Adipocyte (in vitro differentiated cells): ENCODE data around the gene CCNT1.
"Not testable (repeated sequence)": the region's sequence is repeated elsewhere in the genome, so short reads cannot be mapped to it uniquely, and the experiment has no call there.

Experiments
- DNase-seq: peaks from one replicate; pipeline ENCODE4 v3.0.0-alpha.2; 2015; ENCODE audit warnings: low read depth
- H3K27me3 ChIP-seq: replicated peaks from 2 replicates; pipeline ENCODE4 v1.7.0; 2013; ENCODE audit warnings: mild to moderate bottlenecking, low read length, moderate library complexity; ENCODE audit not compliant: control insufficient read depth, insufficient read depth
- H3K36me3 ChIP-seq: 2 replicates; pipeline ENCODE4 v1.7.0; 2013; ENCODE audit warnings: low read length, mild to moderate bottlenecking, moderate library complexity; ENCODE audit not compliant: control insufficient read depth, insufficient read depth, severe bottlenecking
- H3K4me1 ChIP-seq: 2 replicates; pipeline ENCODE4 v1.7.0; 2013; ENCODE audit warnings: mild to moderate bottlenecking, low read length, moderate library complexity; ENCODE audit not compliant: control insufficient read depth, insufficient read depth
- H3K4me3 ChIP-seq: 2 replicates; pipeline ENCODE4 v1.7.0; 2013; ENCODE audit warnings: mild to moderate bottlenecking, low read length, moderate library complexity
- H3K9ac ChIP-seq: 2 replicates; pipeline ENCODE4 v1.7.0; 2013; ENCODE audit warnings: mild to moderate bottlenecking, low read length, moderate library complexity
- H3K9me3 ChIP-seq: 2 replicates; pipeline ENCODE4 v1.7.0; 2013; ENCODE audit warnings: mild to moderate bottlenecking, low read length, moderate library complexity; ENCODE audit not compliant: control insufficient read depth

Gene CCNT1

GRCh38 chr12:48680861-48681260 lies 35.6 kb downstream of the CCNT1 start:
- H3K27me3 ChIP-seq, result no peaks in the 10 kb centered on the region
- peaks cover 41% of the 10 kb centered on the region for H3K36me3 ChIP-seq
- peaks cover 41% of the 10 kb centered on the region for H3K4me1 ChIP-seq

GRCh38 chr12:48678551-48679185 lies 37.8 kb downstream of the CCNT1 start:
- H3K27me3 ChIP-seq, result no peaks in the 10 kb centered on the region
- peaks cover 41% of the 10 kb centered on the region for H3K4me1 ChIP-seq
- H3K36me3 ChIP-seq, result peaks cover 57% of the 10 kb centered on the region
- H3K9me3 ChIP-seq, result no peaks in the 10 kb centered on the region
- H3K9ac ChIP-seq, result no peak overlapping the region
- H3K4me3 ChIP-seq, result peak overlapping the region; percentile 92
- no peak for DNase-seq

More at GRCh38 chr12:48680861-48681260, 35.6 kb downstream of the CCNT1 start:
- Histone ChIP-seq H3K4me3 (peak overlapping the region; percentile 92), H3K9ac (peak overlapping the region; percentile 98), H3K9me3 (no peaks in the 10 kb centered on the region)
- no peak for DNase-seq

GRCh38 chr12:48671231-48671856 lies 45.2 kb downstream of the CCNT1 start:
- no peak overlapping the region for H3K9ac ChIP-seq
- no peaks in the 10 kb centered on the region for H3K27me3 ChIP-seq
- no peak overlapping the region for H3K4me3 ChIP-seq
- H3K36me3 ChIP-seq, result peaks cover 88% of the 10 kb centered on the region
- H3K4me1 ChIP-seq, result peaks cover 8% of the 10 kb centered on the region
- H3K9me3 ChIP-seq, result no peaks in the 10 kb centered on the region
- no peak for DNase-seq

- DNase-seq, result no peak
- no peak overlapping the region for H3K9ac ChIP-seq
- no peaks in the 10 kb centered on the region for H3K27me3 ChIP-seq
- no peak overlapping the region for H3K4me3 ChIP-seq
- H3K36me3 ChIP-seq, result peaks cover 89% of the 10 kb centered on the region
- H3K9me3 ChIP-seq, result no peaks in the 10 kb centered on the region
- peaks cover 8% of the 10 kb centered on the region for H3K4me1 ChIP-seq
Observed at GRCh38 chr12:48668996-48669395, 47.5 kb downstream of the CCNT1 start.

GRCh38 chr12:48659863-48660262 lies 56.6 kb downstream of the CCNT1 start:
- Histone ChIP-seq H3K4me3 (no peak overlapping the region), H3K36me3 (peaks cover 80% of the 10 kb centered on the region), H3K9ac (no peak overlapping the region), H3K27me3 (no peaks in the 10 kb centered on the region), H3K9me3 (no peaks in the 10 kb centered on the region), H3K4me1 (peaks cover 12% of the 10 kb centered on the region)
- no peak for DNase-seq

- no peak overlapping the region for H3K4me3 ChIP-seq
- no peaks in the 10 kb centered on the region for H3K9me3 ChIP-seq
- H3K36me3 ChIP-seq, result peaks cover 69% of the 10 kb centered on the region
- DNase-seq, result no peak
- no peaks in the 10 kb centered on the region for H3K27me3 ChIP-seq
- H3K4me1 ChIP-seq, result no peaks in the 10 kb centered on the region
- no peak overlapping the region for H3K9ac ChIP-seq
Observed at GRCh38 chr12:48651681-48652080, 64.8 kb downstream of the CCNT1 start.

- H3K27me3 ChIP-seq, H3K4me1 ChIP-seq, H3K4me3 ChIP-seq, DNase-seq, H3K9me3 ChIP-seq, H3K9ac ChIP-seq: not testable (repeated sequence)
- peaks cover 24% of the 10 kb centered on the region for H3K36me3 ChIP-seq
Observed at GRCh38 chr12:48645354-48645753, 71.2 kb downstream of the CCNT1 start.

- Histone ChIP-seq H3K36me3 (peaks cover 20% of the 10 kb centered on the region), H3K4me3 (no peak overlapping the region), H3K4me1 (no peaks in the 10 kb centered on the region), H3K9ac (no peak overlapping the region), H3K27me3 (no peaks in the 10 kb centered on the region), H3K9me3 (no peaks in the 10 kb centered on the region)
- DNase-seq, result no peak
Observed at GRCh38 chr12:48643011-48643410, 73.5 kb downstream of the CCNT1 start.

- H3K4me3 ChIP-seq, H3K4me1 ChIP-seq, H3K27me3 ChIP-seq, H3K9me3 ChIP-seq, H3K9ac ChIP-seq, DNase-seq: not testable (repeated sequence)
- peaks cover 15% of the 10 kb centered on the region for H3K36me3 ChIP-seq
Observed at GRCh38 chr12:48641752-48642555, 74.6 kb downstream of the CCNT1 start.

- H3K36me3 ChIP-seq, result peaks cover 12% of the 10 kb centered on the region
- no peak overlapping the region for H3K4me3 ChIP-seq
- no peak for DNase-seq
- no peaks in the 10 kb centered on the region for H3K27me3 ChIP-seq
- no peaks in the 10 kb centered on the region for H3K9me3 ChIP-seq
- H3K9ac ChIP-seq, result no peak overlapping the region
- no peaks in the 10 kb centered on the region for H3K4me1 ChIP-seq
Observed at GRCh38 chr12:48640854-48641253, 75.7 kb downstream of the CCNT1 start.

GRCh38 chr12:48640428-48640827 lies 76.1 kb downstream of the CCNT1 start:
- no peaks in the 10 kb centered on the region for H3K4me1 ChIP-seq
- peaks cover 12% of the 10 kb centered on the region for H3K36me3 ChIP-seq
- H3K9ac ChIP-seq, result no peak overlapping the region
- DNase-seq, result no peak
- H3K9me3 ChIP-seq, result no peaks in the 10 kb centered on the region
- no peak overlapping the region for H3K4me3 ChIP-seq
- H3K27me3 ChIP-seq, result no peaks in the 10 kb centered on the region
